Common myeloid progenitor, CD34-positive (primary cell): ENCODE results near the gene PRKCB.

ENCODE experiments used
- CTCF ChIA-PET: fragments of 350-600 bp; sonication (Branson Sonifier 250); formaldehyde crosslinking; loops from one replicate; lab custom pipeline; 2021; ENCODE audit warnings: antibody characterized with exemption; lab: Charles Lee
- POLR2A ChIA-PET: fragments of 350-600 bp; sonication (Branson Sonifier 250); formaldehyde crosslinking; loops from one replicate; lab custom pipeline; 2021; ENCODE audit warnings: antibody characterized with exemption; lab: Charles Lee
- DNase-seq, 3 donors: peaks; one replicate each; pipeline versions ENCODE4 v3.0.0 to v3.0.0-alpha.2; 2013
- H3K27ac ChIP-seq, 2 experiments: 1 replicate in 1 of 2; 2 replicates in 1 of 2; pipeline ENCODE4 v1.7.0; 2013; ENCODE audit warnings: inconsistent platforms in 2 of 2, low read length in 2 of 2, mild to moderate bottlenecking in 2 of 2, low read depth in 1 of 2, moderate library complexity in 1 of 2; ENCODE audit not compliant: severe bottlenecking in 2 of 2, insufficient read depth in 1 of 2, poor library complexity in 1 of 2
- H3K27me3 ChIP-seq, 5 experiments: replicated peaks in 2 of 5; 1 replicate in 3 of 5; 2 replicates in 2 of 5; pipeline versions ENCODE4 v1.6.1 to v1.7.0; 2013; ENCODE audit warnings: low read length in 4 of 5, mild to moderate bottlenecking in 2 of 5, moderate library complexity in 2 of 5, inconsistent platforms in 1 of 5; ENCODE audit not compliant: insufficient read depth in 5 of 5, control insufficient read depth in 4 of 5
- H3K36me3 ChIP-seq, 4 experiments: 1 replicate in 2 of 4; 2 replicates in 2 of 4; pipeline versions ENCODE4 v1.6.1 to v1.7.0; 2013; ENCODE audit warnings: low read length in 3 of 4, control low read depth in 1 of 4, mild to moderate bottlenecking in 1 of 4; ENCODE audit not compliant: control insufficient read depth in 4 of 4, insufficient read depth in 4 of 4
- H3K4me1 ChIP-seq, 4 experiments: 1 replicate in 3 of 4; 2 replicates in 1 of 4; pipeline versions ENCODE4 v1.6.1 to v1.7.1; 2013; ENCODE audit warnings: low read length in 3 of 4, mild to moderate bottlenecking in 3 of 4, control low read depth in 1 of 4, inconsistent platforms in 1 of 4, moderate library complexity in 1 of 4; ENCODE audit not compliant: control insufficient read depth in 4 of 4, insufficient read depth in 4 of 4; ENCODE audit errors: control extremely low read depth in 1 of 4
- H3K4me3 ChIP-seq, 7 experiments: 1 replicate in 4 of 7; 2 replicates in 3 of 7; pipeline versions ENCODE4 v1.5.1 to v1.7.0; 2013; ENCODE audit warnings: mild to moderate bottlenecking in 7 of 7, low read length in 6 of 7, moderate library complexity in 6 of 7, inconsistent platforms in 2 of 7, low read depth in 2 of 7, control low read depth in 1 of 7; ENCODE audit not compliant: insufficient read depth in 4 of 7, control insufficient read depth in 1 of 7; ENCODE audit errors: extremely low read depth in 1 of 7
- H3K9me3 ChIP-seq, 5 experiments: 1 replicate in 4 of 5; 2 replicates in 1 of 5; pipeline versions ENCODE4 v1.6.1 to v1.7.1; 2013; ENCODE audit warnings: low read length in 4 of 5, mild to moderate bottlenecking in 2 of 5, inconsistent platforms in 1 of 5, low read depth in 1 of 5, moderate library complexity in 1 of 5; ENCODE audit not compliant: control insufficient read depth in 4 of 5, insufficient read depth in 2 of 5; ENCODE audit errors: control extremely low read depth in 1 of 5
- WGBS: methylation state at CpG from one replicate; pipeline ENCODE4 v1.1.5; 2013; ENCODE audit not compliant: insufficient coverage; 5-methylcytosine and 5-hydroxymethylcytosine counted together

PRKCB gene

GRCh38 chr16:23917621-23918020 is 81.8 kb downstream of the PRKCB start:
- no peak overlapping the region for H3K4me3 ChIP-seq
- DNase-seq: no peak
- ChIA-PET CTCF (interaction anchor here (1.0 kb wide), 1 partner anchor 35 kb away, joined by 3 read pairs; no protein-coding TSS in a partner anchor), POLR2A (no interaction called here)
- 97% methylated on average over 4 of the region's 6 CpGs for WGBS
- H3K27me3 ChIP-seq: no peaks in the 10 kb centered on the region
- H3K36me3 ChIP-seq: no peaks in the 10 kb centered on the region
- H3K4me1 ChIP-seq: peaks cover 5 to 51% (median 39%) of the 10 kb centered on the region in 4 experiments
- peaks cover 0 to 2% (median 0%) of the 10 kb centered on the region in 5 experiments for H3K9me3 ChIP-seq
- H3K27ac ChIP-seq: no peak overlapping the region

- 11% methylated on average over 1 of the region's 2 CpGs for WGBS
- Histone ChIP-seq H3K4me3 (no peak overlapping the region), H3K27me3 (no peaks in the 10 kb centered on the region), H3K9me3 (peaks cover 0 to 2% (median 0%) of the 10 kb centered on the region in 5 experiments), H3K27ac (no peak overlapping the region), H3K4me1 (peaks cover 4 to 39% (median 25%) of the 10 kb centered on the region in 4 experiments), H3K36me3 (peaks cover 0 to 2% (median 0%) of the 10 kb centered on the region in 4 experiments)
- ChIA-PET CTCF (no interaction called here), POLR2A (no interaction called here)
- no peak for DNase-seq
Measured at GRCh38 chr16:23920446-23920845, 84.7 kb downstream of the PRKCB start.

GRCh38 chr16:23920899-23921298 is 85.1 kb downstream of the PRKCB start:
- DNase-seq: peak in 2 of 3 donors; percentile 37 to 58
- H3K27me3 ChIP-seq: no peaks in the 10 kb centered on the region
- H3K4me3 ChIP-seq: no peak overlapping the region
- peaks cover 4 to 39% (median 25%) of the 10 kb centered on the region in 4 experiments for H3K4me1 ChIP-seq
- 80% methylated on average over 3 of the region's 3 CpGs for WGBS
- H3K36me3 ChIP-seq: peaks cover 0 to 2% (median 0%) of the 10 kb centered on the region in 4 experiments
- POLR2A ChIA-PET: no interaction called here
- CTCF ChIA-PET: interaction anchor here (0.9 to 1.1 kb wide), 2 partner anchors 10 to 16 kb away, joined by 3 read pairs; no protein-coding TSS in a partner anchor
- H3K27ac ChIP-seq: peak overlapping the region in 1 of 2 experiments; percentile 44
- H3K9me3 ChIP-seq: peaks cover 0 to 2% (median 0%) of the 10 kb centered on the region in 5 experiments

- Histone ChIP-seq H3K4me3 (no peak overlapping the region), H3K27ac (no peak overlapping the region), H3K4me1 (peaks cover 4 to 43% (median 29%) of the 10 kb centered on the region in 4 experiments), H3K9me3 (peaks cover 0 to 2% (median 0%) of the 10 kb centered on the region in 5 experiments), H3K36me3 (peaks cover 0 to 2% (median 0%) of the 10 kb centered on the region in 4 experiments), H3K27me3 (no peaks in the 10 kb centered on the region)
- DNase-seq: no peak
- ChIA-PET POLR2A (no interaction called here), CTCF (interaction anchor here (1.0 to 1.8 kb wide), 4 partner anchors 9 to 69 kb away, joined by 3 to 8 read pairs (median 4); no protein-coding TSS in a partner anchor)
Measured at GRCh38 chr16:23922406-23922805, 86.6 kb downstream of the PRKCB start.

- DNase-seq: peak in 2 of 3 donors; percentile 77 to 84
- Histone ChIP-seq H3K27ac (no peak overlapping the region), H3K27me3 (no peaks in the 10 kb centered on the region), H3K36me3 (peaks cover 0 to 2% (median 0%) of the 10 kb centered on the region in 4 experiments), H3K4me3 (no peak overlapping the region), H3K4me1 (peaks cover 4 to 47% (median 31%) of the 10 kb centered on the region in 4 experiments), H3K9me3 (peaks cover 0 to 2% (median 0%) of the 10 kb centered on the region in 5 experiments)
- CTCF ChIA-PET: interaction anchor here (1.0 kb wide), 1 partner anchor 20 kb away, joined by 3 read pairs; no protein-coding TSS in a partner anchor
- 52% methylated on average over 4 of the region's 8 CpGs for WGBS
- POLR2A ChIA-PET: no interaction called here
Measured at GRCh38 chr16:23924128-23924527, 88.3 kb downstream of the PRKCB start.

GRCh38 chr16:23927796-23928195 is 92.0 kb downstream of the PRKCB start:
- H3K4me1 ChIP-seq: peaks cover 4 to 21% (median 12%) of the 10 kb centered on the region in 4 experiments
- peaks cover 0 to 2% (median 0%) of the 10 kb centered on the region in 4 experiments for H3K36me3 ChIP-seq
- ChIA-PET POLR2A (no interaction called here), CTCF (interaction anchor here (1.3 kb wide), 1 partner anchor 16 kb away, joined by 6 read pairs; no protein-coding TSS in a partner anchor)
- 67% methylated on average over 3 of the region's 4 CpGs for WGBS
- no peak overlapping the region for H3K27ac ChIP-seq
- H3K27me3 ChIP-seq: no peaks in the 10 kb centered on the region
- DNase-seq: no peak
- H3K9me3 ChIP-seq: no peaks in the 10 kb centered on the region
- H3K4me3 ChIP-seq: no peak overlapping the region

- Histone ChIP-seq H3K36me3 (peaks cover 0 to 2% (median 0%) of the 10 kb centered on the region in 4 experiments), H3K4me3 (no peak overlapping the region), H3K27ac (no peak overlapping the region), H3K27me3 (no peaks in the 10 kb centered on the region), H3K4me1 (peaks cover 0 to 13% (median 7%) of the 10 kb centered on the region in 4 experiments), H3K9me3 (no peaks in the 10 kb centered on the region)
- 100% methylated on average over 1 of the region's 4 CpGs for WGBS
- POLR2A ChIA-PET: no interaction called here
- CTCF ChIA-PET: interaction anchor here (1.9 kb wide), 1 partner anchor 13 kb away, joined by 5 read pairs; no protein-coding TSS in a partner anchor
- no peak for DNase-seq
Measured at GRCh38 chr16:23929237-23929636, 93.5 kb downstream of the PRKCB start.
